Karpas-422 (cell line): ENCODE results near the gene CDK13. TPM values are rescaled to one million over a fixed set of nuclear protein-coding genes. Genes with fewer than 3 reads are reported as not detected.

Experiments used
- DNase-seq: peaks from one replicate; pipeline ENCODE4 v3.0.0-alpha.2; 2015
- H2AFZ ChIP-seq: fragments of 200-600 bp; sonication (generic); 2 replicates; pipeline ENCODE4 v1.6.1; 2014; ENCODE audit warnings: antibody characterized with exemption, low read length, mixed read lengths
- H3K27ac ChIP-seq: fragments of 200-600 bp; sonication (generic); 2 replicates; pipeline ENCODE4 v1.5.1; 2014; ENCODE audit warnings: mild to moderate bottlenecking, low read length, moderate library complexity
- H3K27me3 ChIP-seq: fragments of 200-600 bp; sonication (generic); 2 replicates; pipeline ENCODE4 v1.6.1; 2014; ENCODE audit warnings: low read length, mixed read lengths
- H3K36me3 ChIP-seq: fragments of 200-600 bp; sonication (generic); 2 replicates; pipeline ENCODE4 v1.6.1; 2014; ENCODE audit warnings: low read length, mixed read lengths; ENCODE audit not compliant: insufficient read depth
- H3K4me1 ChIP-seq: fragments of 200-600 bp; sonication (generic); 2 replicates; pipeline ENCODE4 v1.6.1; 2014; ENCODE audit warnings: mild to moderate bottlenecking, low read length, mixed read lengths
- H3K4me2 ChIP-seq: fragments of 200-600 bp; sonication (generic); 2 replicates; pipeline ENCODE4 v1.6.1; 2014; ENCODE audit warnings: low read length, low read depth, mild to moderate bottlenecking; ENCODE audit not compliant: poor library complexity, severe bottlenecking
- H3K4me3 ChIP-seq: fragments of 200-600 bp; sonication (generic); 2 replicates; pipeline ENCODE4 v1.5.1; 2014; ENCODE audit warnings: mild to moderate bottlenecking, antibody characterized with exemption, low read length, mixed read lengths
- H3K79me2 ChIP-seq: fragments of 200-600 bp; sonication (generic); 2 replicates; pipeline ENCODE4 v1.6.1; 2014; ENCODE audit warnings: mild to moderate bottlenecking, low read length, mixed read lengths
- H3K9ac ChIP-seq: fragments of 200-600 bp; sonication (generic); 2 replicates; pipeline ENCODE4 v1.6.0; 2014; ENCODE audit warnings: low read length
- H3K9me2 ChIP-seq: fragments of 200-600 bp; sonication (generic), shearing (Covaris generic); replicated peaks from 2 replicates; pipeline ENCODE4 v1.6.0; 2014; ENCODE audit warnings: mild to moderate bottlenecking, low read length, moderate library complexity; ENCODE audit not compliant: insufficient read depth
- H3K9me3 ChIP-seq: fragments of 300-700, 200-600 bp; sonication (generic); 2 replicates; pipeline ENCODE4 v1.6.1; 2014; ENCODE audit warnings: low read length, mixed read lengths
- H4K20me1 ChIP-seq: fragments of 200-600 bp; sonication (generic); 2 replicates; pipeline ENCODE4 v1.6.1; 2014; ENCODE audit warnings: mild to moderate bottlenecking, antibody characterized with exemption, low read length, low read depth; ENCODE audit not compliant: insufficient read depth
- total RNA-seq: library from RNA; depleted of rRNA; stranded (reverse); fragments of >200 nt; shearing (Covaris generic); gene quantifications from 2 replicates; pipeline ENCODE4 v1.2.3, GENCODE V29; 2014; ENCODE audit warnings: low replicate concordance

CDK13 gene
- total RNA-seq, 1 experiment from 2014 or later, result 81.1 TPM

GRCh38 chr7:39919646-39920045, 30.4 kb upstream of the CDK13 start:
- Histone ChIP-seq H3K9me3 (no peaks in the 10 kb centered on the region), H3K9ac (no peak overlapping the region), H3K27me3 (no peaks in the 10 kb centered on the region), H3K4me1 (no peaks in the 10 kb centered on the region), H3K9me2 (no peaks in the 10 kb centered on the region), H3K27ac (no peak overlapping the region), H3K79me2 (no peaks in the 10 kb centered on the region), H3K36me3 (no peaks in the 10 kb centered on the region), H4K20me1 (no peaks in the 10 kb centered on the region), H3K4me3 (no peak overlapping the region), H2AFZ (no peak overlapping the region), H3K4me2 (no peak overlapping the region)
- DNase-seq, result no peak

- no peak overlapping the region for H3K9ac ChIP-seq
- no peak overlapping the region for H3K27ac ChIP-seq
- H3K4me2 ChIP-seq, result no peak overlapping the region
- H3K9me2 ChIP-seq, result no peaks in the 10 kb centered on the region
- H3K4me3 ChIP-seq, result no peak overlapping the region
- no peaks in the 10 kb centered on the region for H3K27me3 ChIP-seq
- no peaks in the 10 kb centered on the region for H3K79me2 ChIP-seq
- no peaks in the 10 kb centered on the region for H3K36me3 ChIP-seq
- no peak for DNase-seq
- H3K9me3 ChIP-seq, result no peaks in the 10 kb centered on the region
- no peak overlapping the region for H2AFZ ChIP-seq
- H4K20me1 ChIP-seq, result no peaks in the 10 kb centered on the region
- H3K4me1 ChIP-seq, result no peaks in the 10 kb centered on the region
Observed at GRCh38 chr7:39921506-39922175, 28.4 kb upstream of the CDK13 start.

- no peaks in the 10 kb centered on the region for H3K4me1 ChIP-seq
- no peaks in the 10 kb centered on the region for H3K79me2 ChIP-seq
- H3K9ac ChIP-seq, result no peak overlapping the region
- no peaks in the 10 kb centered on the region for H3K9me3 ChIP-seq
- H3K4me2 ChIP-seq, result no peak overlapping the region
- H3K9me2 ChIP-seq, result no peaks in the 10 kb centered on the region
- no peaks in the 10 kb centered on the region for H3K36me3 ChIP-seq
- no peak overlapping the region for H3K27ac ChIP-seq
- no peak overlapping the region for H2AFZ ChIP-seq
- no peaks in the 10 kb centered on the region for H3K27me3 ChIP-seq
- H3K4me3 ChIP-seq, result no peak overlapping the region
- no peaks in the 10 kb centered on the region for H4K20me1 ChIP-seq
- DNase-seq, result no peak
Observed at GRCh38 chr7:39922580-39922979, 27.5 kb upstream of the CDK13 start.

GRCh38 chr7:39923091-39923490, 27.0 kb upstream of the CDK13 start:
- Histone ChIP-seq H3K79me2 (no peaks in the 10 kb centered on the region), H3K9me2 (no peaks in the 10 kb centered on the region), H3K4me3 (no peak overlapping the region), H3K4me2 (no peak overlapping the region), H3K4me1 (no peaks in the 10 kb centered on the region), H3K36me3 (no peaks in the 10 kb centered on the region), H3K27me3 (no peaks in the 10 kb centered on the region), H3K9me3 (no peaks in the 10 kb centered on the region), H2AFZ (no peak overlapping the region), H3K9ac (no peak overlapping the region), H4K20me1 (no peaks in the 10 kb centered on the region), H3K27ac (no peak overlapping the region)
- no peak for DNase-seq

- no peak for DNase-seq
- H3K4me2 ChIP-seq, result no peak overlapping the region
- H3K36me3 ChIP-seq, result no peaks in the 10 kb centered on the region
- no peaks in the 10 kb centered on the region for H3K9me3 ChIP-seq
- no peaks in the 10 kb centered on the region for H3K4me1 ChIP-seq
- no peak overlapping the region for H3K9ac ChIP-seq
- H3K4me3 ChIP-seq, result no peak overlapping the region
- no peaks in the 10 kb centered on the region for H3K27me3 ChIP-seq
- no peaks in the 10 kb centered on the region for H3K9me2 ChIP-seq
- H3K79me2 ChIP-seq, result no peaks in the 10 kb centered on the region
- no peak overlapping the region for H2AFZ ChIP-seq
- no peak overlapping the region for H3K27ac ChIP-seq
- no peaks in the 10 kb centered on the region for H4K20me1 ChIP-seq
Observed at GRCh38 chr7:39924122-39924521, 25.9 kb upstream of the CDK13 start.

GRCh38 chr7:39926111-39926510, 23.9 kb upstream of the CDK13 start:
- Histone ChIP-seq H3K4me3 (no peak overlapping the region), H3K36me3 (no peaks in the 10 kb centered on the region), H3K9me2 (no peaks in the 10 kb centered on the region), H2AFZ (no peak overlapping the region), H3K27ac (no peak overlapping the region), H3K9me3 (no peaks in the 10 kb centered on the region), H3K9ac (no peak overlapping the region), H3K27me3 (no peaks in the 10 kb centered on the region), H3K79me2 (no peaks in the 10 kb centered on the region), H3K4me2 (no peak overlapping the region), H4K20me1 (no peaks in the 10 kb centered on the region), H3K4me1 (no peaks in the 10 kb centered on the region)
- DNase-seq, result no peak

GRCh38 chr7:39927018-39927417, 23.0 kb upstream of the CDK13 start:
- Histone ChIP-seq H3K9me3 (no peaks in the 10 kb centered on the region), H4K20me1 (no peaks in the 10 kb centered on the region), H3K9me2 (no peaks in the 10 kb centered on the region), H3K4me3 (no peak overlapping the region), H3K27me3 (no peaks in the 10 kb centered on the region), H3K9ac (no peak overlapping the region), H3K27ac (no peak overlapping the region), H2AFZ (no peak overlapping the region), H3K79me2 (no peaks in the 10 kb centered on the region), H3K4me1 (no peaks in the 10 kb centered on the region), H3K36me3 (no peaks in the 10 kb centered on the region), H3K4me2 (no peak overlapping the region)
- DNase-seq, result no peak

- H3K4me1 ChIP-seq, result no peaks in the 10 kb centered on the region
- H2AFZ ChIP-seq, result no peak overlapping the region
- H3K36me3 ChIP-seq, result no peaks in the 10 kb centered on the region
- H3K9me2 ChIP-seq, result no peaks in the 10 kb centered on the region
- H4K20me1 ChIP-seq, result no peaks in the 10 kb centered on the region
- H3K4me2 ChIP-seq, result no peak overlapping the region
- no peak overlapping the region for H3K9ac ChIP-seq
- no peaks in the 10 kb centered on the region for H3K27me3 ChIP-seq
- no peaks in the 10 kb centered on the region for H3K79me2 ChIP-seq
- H3K4me3 ChIP-seq, result no peak overlapping the region
- H3K9me3 ChIP-seq, result no peaks in the 10 kb centered on the region
- no peak overlapping the region for H3K27ac ChIP-seq
- DNase-seq, result no peak
Observed at GRCh38 chr7:39934132-39934531, 15.9 kb upstream of the CDK13 start.

GRCh38 chr7:39936761-39937160, 13.3 kb upstream of the CDK13 start:
- no peaks in the 10 kb centered on the region for H3K27me3 ChIP-seq
- no peaks in the 10 kb centered on the region for H3K9me3 ChIP-seq
- DNase-seq, result no peak
- no peak overlapping the region for H3K27ac ChIP-seq
- no peaks in the 10 kb centered on the region for H3K4me1 ChIP-seq
- H3K4me3 ChIP-seq, result no peak overlapping the region
- no peak overlapping the region for H2AFZ ChIP-seq
- H3K9ac ChIP-seq, result no peak overlapping the region
- H3K36me3 ChIP-seq, result no peaks in the 10 kb centered on the region
- no peaks in the 10 kb centered on the region for H3K79me2 ChIP-seq
- H4K20me1 ChIP-seq, result no peaks in the 10 kb centered on the region
- no peaks in the 10 kb centered on the region for H3K9me2 ChIP-seq
- no peak overlapping the region for H3K4me2 ChIP-seq
